Fibroblast of mammary gland (primary cell): ENCODE results near the gene CTIF.

ENCODE experiments used
- DNase-seq: peaks from one replicate; pipeline ENCODE4 v3.0.0-alpha.2; 2010; ENCODE audit warnings: low read depth
- H3K4me3 ChIP-seq: 2 replicates; pipeline ENCODE4 v1.5.1; 2011; ENCODE audit warnings: low read depth, mild to moderate bottlenecking, low read length, moderate library complexity; ENCODE audit not compliant: control insufficient read depth
- CTCF ChIP-seq: conservative IDR thresholded peaks from 2 replicates; pipeline ENCODE4 v1.5.1; 2011; ENCODE audit warnings: low read depth, low read length, inconsistent platforms; ENCODE audit not compliant: control insufficient read depth, insufficient read depth

Gene CTIF

GRCh38 chr18:48887294-48887904, 348.6 kb downstream of the CTIF start:
- H3K4me3 ChIP-seq, result no peak overlapping the region
- no peak for TF ChIP-seq CTCF
- no peak for DNase-seq

GRCh38 chr18:48887905-48888772, 349.3 kb downstream of the CTIF start:
- TF ChIP-seq CTCF, result no peak
- no peak for DNase-seq
- no peak overlapping the region for H3K4me3 ChIP-seq

GRCh38 chr18:48888773-48889080, 349.9 kb downstream of the CTIF start:
- TF ChIP-seq CTCF, result no peak
- H3K4me3 ChIP-seq, result no peak overlapping the region
- DNase-seq, result no peak

GRCh38 chr18:48889115-48889941, 350.5 kb downstream of the CTIF start:
- H3K4me3 ChIP-seq, result no peak overlapping the region
- no peak for TF ChIP-seq CTCF
- no peak for DNase-seq

GRCh38 chr18:48889981-48890762, 351.3 kb downstream of the CTIF start:
- no peak for TF ChIP-seq CTCF
- no peak for DNase-seq
- H3K4me3 ChIP-seq, result no peak overlapping the region

GRCh38 chr18:48891721-48892120, 352.9 kb downstream of the CTIF start:
- no peak for DNase-seq
- TF ChIP-seq CTCF, result no peak
- no peak overlapping the region for H3K4me3 ChIP-seq
